Measurements from ENCODE around the gene CRLF3. TPM values are rescaled to one million over a fixed set of nuclear protein-coding genes. Genes with fewer than 3 reads are reported as not detected.
"Not testable (repeated sequence)": the region's sequence is repeated elsewhere in the genome, so short reads cannot be mapped to it uniquely, and the experiment has no call there.

Gene CRLF3
- 6.4 TPM for total RNA-seq
- long read RNA-seq, transcript CRLF3-201 (8 exons, 2,957 nt) = major isoform, 11 of 14 reads
- long read RNA-seq, partial matches to known transcripts = 0 of 14 reads
- long read RNA-seq, other reads (novel, unspliced or antisense) = 3 of 14 reads

- peak; percentile 99 for ATAC-seq (ENCODE audit: poor library complexity)
- intact Hi-C loops (cut with DNase I) = no loop called here
- peak; percentile 94 for DNase-seq
Measured at GRCh38 chr17:30824356-30825145, at the start of gene CRLF3. Gene CRLF3, minus strand, starts transcription at chr17:30824692. Its CDS starts 41 bp downstream, at chr17:30824651.

- ATAC-seq (ENCODE audit: poor library complexity) = no peak
- intact Hi-C loops (cut with DNase I) = no loop called here
- DNase-seq = no peak
Measured at GRCh38 chr17:30869005-30869404, 44.5 kb upstream of the CRLF3 start.

- DNase-seq (no peak), ATAC-seq (ENCODE audit: poor library complexity) (no peak)
- intact Hi-C loops (cut with DNase I) = no loop called here
Measured at GRCh38 chr17:30864636-30865035, 40.1 kb upstream of the CRLF3 start.

GRCh38 chr17:30858556-30859250, 34.2 kb upstream of the CRLF3 start:
- no peak for ATAC-seq (ENCODE audit: poor library complexity)
- intact Hi-C loops (cut with DNase I) = no loop called here

GRCh38 chr17:30854146-30854545, 29.7 kb upstream of the CRLF3 start:
- no peak for DNase-seq
- intact Hi-C loops (cut with DNase I) = no loop called here
- ATAC-seq (ENCODE audit: poor library complexity) = no peak

More at GRCh38 chr17:30858556-30859250, 34.2 kb upstream of the CRLF3 start:
- DNase-seq = no peak

GRCh38 chr17:30848021-30848420, 23.5 kb upstream of the CRLF3 start:
- DNase-seq (no peak), ATAC-seq (ENCODE audit: poor library complexity) (no peak)
- intact Hi-C loops (cut with DNase I) = no loop called here

- intact Hi-C loops (cut with DNase I) = no loop called here
- no peak for ATAC-seq (ENCODE audit: poor library complexity)
Measured at GRCh38 chr17:30840771-30841170, 16.3 kb upstream of the CRLF3 start.

GRCh38 chr17:30838202-30838807, 13.8 kb upstream of the CRLF3 start:
- no peak for ATAC-seq (ENCODE audit: poor library complexity)
- no peak for DNase-seq
- intact Hi-C loops (cut with DNase I) = no loop called here

More at GRCh38 chr17:30840771-30841170, 16.3 kb upstream of the CRLF3 start:
- no peak for DNase-seq

GRCh38 chr17:30832438-30833124, 8.1 kb upstream of the CRLF3 start:
- intact Hi-C loops (cut with DNase I) = no loop called here
- ATAC-seq (ENCODE audit: poor library complexity) = no peak
- no peak for DNase-seq

- DNase-seq (peak; percentile 96), ATAC-seq (ENCODE audit: poor library complexity) (peak; percentile 98)
- intact Hi-C loops (cut with DNase I) = no loop called here
Measured at GRCh38 chr17:30831663-30832437, 7.4 kb upstream of the CRLF3 start, which contains the start of gene ATAD5. Gene ATAD5, plus strand, starts transcription at chr17:30831966. Its CDS starts 382 bp downstream, at chr17:30832348.

GRCh38 chr17:30831257-30831656, 6.8 kb upstream of the CRLF3 start:
- DNase-seq (no peak), ATAC-seq (ENCODE audit: poor library complexity) (peak; percentile 45)
- intact Hi-C loops (cut with DNase I) = no loop called here

GRCh38 chr17:30829022-30829421, 4.5 kb upstream of the CRLF3 start:
- intact Hi-C loops (cut with DNase I) = no loop called here
- ATAC-seq (ENCODE audit: poor library complexity) = no peak

GRCh38 chr17:30827082-30827481, 2.6 kb upstream of the CRLF3 start:
- no peak for ATAC-seq (ENCODE audit: poor library complexity)
- DNase-seq = no peak
- intact Hi-C loops (cut with DNase I) = no loop called here

More at GRCh38 chr17:30829022-30829421, 4.5 kb upstream of the CRLF3 start:
- DNase-seq = no peak

GRCh38 chr17:30824002-30824355, 513 bp downstream of the CRLF3 start:
- intact Hi-C loops (cut with DNase I) = no loop called here
- peak; percentile 26 for ATAC-seq (ENCODE audit: poor library complexity)

GRCh38 chr17:30823421-30823820, 1.1 kb downstream of the CRLF3 start:
- DNase-seq (no peak), ATAC-seq (ENCODE audit: poor library complexity) (no peak)
- intact Hi-C loops (cut with DNase I) = no loop called here

More at GRCh38 chr17:30824002-30824355, 513 bp downstream of the CRLF3 start:
- DNase-seq = no peak

- ATAC-seq (ENCODE audit: poor library complexity); intact Hi-C loops (cut with DNase I): not testable (repeated sequence)
Measured at GRCh38 chr17:30822919-30823318, 1.6 kb downstream of the CRLF3 start.

GRCh38 chr17:30821871-30822723, 2.4 kb downstream of the CRLF3 start:
- ATAC-seq (ENCODE audit: poor library complexity) (no peak), DNase-seq (no peak)
- intact Hi-C loops (cut with DNase I) = no loop called here

More at GRCh38 chr17:30822919-30823318, 1.6 kb downstream of the CRLF3 start:
- not testable (repeated sequence) for DNase-seq

Data from Right ventricle myocardium superior (tissue), 1 donor.